ENCODE results near the gene MGAT4A. TPM values are rescaled to one million over a fixed set of nuclear protein-coding genes. Genes with fewer than 3 reads are reported as not detected.

MGAT4A gene
- total and polyA plus RNA-seq, 10 of the 15 experiments (the other 5 are each of a cell fraction or from before 2014, with no cell fraction given), result 4.3 to 23.4 (median 13.6) TPM

GRCh38 chr2:98570356-98570755 is 160.6 kb downstream of the MGAT4A start (continued):
- TF ChIP-seq NFXL1 (IDR thresholded peaks at IDR 0.05; ENCODE audit: borderline replicate concordance), result no peak

DNA sequence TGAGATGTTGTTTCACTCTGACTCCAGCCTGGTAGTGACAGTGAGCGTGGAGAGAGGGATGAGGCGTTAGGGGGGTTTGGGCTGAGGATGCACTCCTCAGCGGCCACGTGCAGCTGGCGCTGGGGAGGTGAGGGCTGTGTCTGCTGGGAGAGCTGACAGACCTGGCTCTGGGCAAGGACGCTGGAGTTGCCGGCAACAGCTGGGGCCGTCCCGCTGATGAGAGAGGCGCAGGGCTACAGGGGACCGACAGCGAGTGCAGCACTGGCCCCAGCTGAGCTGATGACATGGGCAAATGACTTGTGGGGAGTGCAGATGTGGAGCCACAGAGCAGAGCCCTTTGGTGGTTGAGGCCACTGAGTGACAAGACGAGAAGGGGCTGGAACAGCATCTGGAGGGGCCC is 161.0 kb downstream of the MGAT4A start:
- intact Hi-C loops (cut with micrococcal nuclease; ENCODE audit: unreplicated experiment), result loop anchor here (1.0 kb wide), 1 partner anchor 267 kb away; no protein-coding TSS in a partner anchor
- no peaks in the 10 kb centered on the region for H3K4me1 ChIP-seq (ENCODE audit: control insufficient read depth, insufficient read depth, low read length)
- H3K27me3 ChIP-seq (replicated peaks in 1 of 2; ENCODE audit: control insufficient read depth in 2 of 2, insufficient read depth in 2 of 2, low read length in 1 of 2), result no peaks in the 10 kb centered on the region
- peaks cover 58 to 67% of the 10 kb centered on the region in 2 experiments for H3K36me3 ChIP-seq (ENCODE audit: control insufficient read depth in 2 of 2, insufficient read depth in 2 of 2, low read length in 1 of 2)
- DNase-seq (ENCODE audit: low read depth, low spot score) (no peak), ATAC-seq (no peak), FAIRE-seq (no peak)
- H3K79me2 ChIP-seq (ENCODE audit: control insufficient read depth, insufficient read depth, low read length), result no peaks in the 10 kb centered on the region
- ChIA-PET SMC1A (ENCODE audit: uncharacterized antibody, unreplicated experiment) (interaction anchor here (1.7 kb wide), 1 partner anchor 13 kb away, joined by 5 read pairs; no protein-coding TSS in a partner anchor), RAD21 (ENCODE audit: unreplicated experiment) (no interaction called here), CTCF (interaction anchor here (1.0 to 1.6 kb wide), 2 partner anchors 9 to 19 kb away, joined by 3 read pairs; no protein-coding TSS in a partner anchor), POLR2A (interaction anchor here (0.6 kb wide), 1 partner anchor 9 kb away, joined by 3 read pairs; no protein-coding TSS in a partner anchor)
- no peaks in the 10 kb centered on the region for H4K20me1 ChIP-seq (ENCODE audit: control insufficient read depth, insufficient read depth)
- H3K27ac ChIP-seq (ENCODE audit: control insufficient read depth, insufficient read depth), result no peak overlapping the region
- no peak overlapping the region for H2AFZ ChIP-seq (ENCODE audit: control insufficient read depth, low read depth, low read length)
- no peak for TF ChIP-seq HCFC1 (IDR thresholded peaks at IDR 0.05; ENCODE audit: low read length)
- no peak for TF ChIP-seq CHD2 (IDR thresholded peaks at IDR 0.05; ENCODE audit: borderline replicate concordance, low read depth, low read length)
- no peak for TF ChIP-seq SRF (IDR thresholded peaks at IDR 0.05; ENCODE audit: low read depth in 2 of 2, low read length in 2 of 2)
- no peak for TF ChIP-seq ASH2L (IDR thresholded peaks at IDR 0.05; ENCODE audit: borderline replicate concordance, low read depth)
- TF ChIP-seq BCL11A (IDR thresholded peaks at IDR 0.05; ENCODE audit: low read depth, low read length), result no peak
- no peak for TF ChIP-seq NFIC (IDR thresholded peaks at IDR 0.05; ENCODE audit: low read depth, low read length)
- TF ChIP-seq NR2F1 (conservative IDR thresholded peaks at IDR 0.05), result no peak
- TF ChIP-seq ZNF207 (IDR thresholded peaks at IDR 0.05; ENCODE audit: borderline replicate concordance), result no peak
- no peak for TF ChIP-seq RUNX3 (IDR thresholded peaks at IDR 0.05; ENCODE audit: low read length)
- no peak for TF ChIP-seq MEF2B (IDR thresholded peaks at IDR 0.05; ENCODE audit: partially characterized antibody, poor library complexity, severe bottlenecking)
- TF ChIP-seq ATF7 (IDR thresholded peaks at IDR 0.05; ENCODE audit: low read depth), result no peak
- no peak for TF ChIP-seq KAT2A (conservative IDR thresholded peaks at IDR 0.05; ENCODE audit: control insufficient read depth, low read depth, low read length)
- TF ChIP-seq NR2C2 (IDR thresholded peaks at IDR 0.05; ENCODE audit: borderline replicate concordance, control insufficient read depth, insufficient read length, low read depth), result no peak
- no peak for TF ChIP-seq STAT1 (conservative IDR thresholded peaks at IDR 0.05)
- in situ Hi-C loops (cut with MboI), result no loop called here
- no TSS peak for BruUV-seq (replicated peaks)
- no peak overlapping the region for H3K4me3 ChIP-seq
- 93% methylated on average over 13 of the region's 13 CpGs for WGBS (ENCODE audit: insufficient coverage, insufficient replicate concordance, low lambda C conversion rate, missing lambda C conversion rate)
- no peaks in the 10 kb centered on the region for H3K9me3 ChIP-seq (replicated peaks; ENCODE audit: control insufficient read depth, insufficient read depth, low read length)
- no peak overlapping the region for H3K9ac ChIP-seq (ENCODE audit: control insufficient read depth, insufficient read depth, low read length)
- no peak overlapping the region for H3K4me2 ChIP-seq (ENCODE audit: control insufficient read depth, insufficient read depth)

Data from GM12878 (cell line).